ENCODE data around the gene G3BP2. TPM values are rescaled to one million over a fixed set of nuclear protein-coding genes. Genes with fewer than 3 reads are reported as not detected.

G3BP2 gene
- total RNA-seq, 2 donors from 2014 or later, result 76.7 to 87.3 TPM

GRCh38 chr4:75596061-75596460, 77.2 kb downstream of the G3BP2 start:
- DNase-seq (ENCODE audit: low spot score), result no peak
- intact Hi-C loops (cut with DNase I), result no loop called here

- intact Hi-C loops (cut with DNase I), result no loop called here
- DNase-seq (ENCODE audit: low spot score), result no peak
Observed at GRCh38 chr4:75593393-75593792, 79.8 kb downstream of the G3BP2 start.

Other genes starting within 250 kb of the G3BP2 start
- gene RCHY1, start 159.0 kb downstream of the G3BP2 start, total RNA-seq, result 10 to 100 TPM; 30.6 to 31.9 TPM
- 10 to 100 TPM; 15.7 to 19.9 TPM for gene THAP6, start 158.9 kb downstream of the G3BP2 start, total RNA-seq
- gene ODAPH, start 117.3 kb downstream of the G3BP2 start, total RNA-seq, result not detected
- gene CDKL2, start 42.9 kb downstream of the G3BP2 start, total RNA-seq, result 1 to 10 TPM in 1 of 2 donors, under 1 TPM in 1; 0.71 to 1.3 TPM
- 10 to 100 TPM; 68.8 to 77.3 TPM for gene USO1, start 51.2 kb upstream of the G3BP2 start, total RNA-seq
- gene PPEF2, start 229.0 kb upstream of the G3BP2 start, total RNA-seq, result not detected